Fibroblast of pulmonary artery (primary cell): Measurements from ENCODE around the gene SUPT3H.
A peak's percentile ranks its signal among the peaks of the same experiment; 100 is the strongest.

Source experiments
- DNase-seq: peaks from one replicate; pipeline ENCODE4 v3.0.0-alpha.2; 2010; ENCODE audit warnings: low read depth
- H3K4me3 ChIP-seq: replicated peaks from 2 replicates; pipeline ENCODE4 v1.5.1; 2011; ENCODE audit warnings: low read depth, mild to moderate bottlenecking, control low read depth, low read length, moderate library complexity
- TF ChIP-seq, protein P1 (sequence below): IDR thresholded peaks from 2 replicates; pipeline ENCODE4 v1.5.1; 2011; ENCODE audit warnings: mild to moderate bottlenecking, control low read depth, low read length, inconsistent platforms; ENCODE audit errors: missing control alignments

The SUPT3H gene

DNA sequence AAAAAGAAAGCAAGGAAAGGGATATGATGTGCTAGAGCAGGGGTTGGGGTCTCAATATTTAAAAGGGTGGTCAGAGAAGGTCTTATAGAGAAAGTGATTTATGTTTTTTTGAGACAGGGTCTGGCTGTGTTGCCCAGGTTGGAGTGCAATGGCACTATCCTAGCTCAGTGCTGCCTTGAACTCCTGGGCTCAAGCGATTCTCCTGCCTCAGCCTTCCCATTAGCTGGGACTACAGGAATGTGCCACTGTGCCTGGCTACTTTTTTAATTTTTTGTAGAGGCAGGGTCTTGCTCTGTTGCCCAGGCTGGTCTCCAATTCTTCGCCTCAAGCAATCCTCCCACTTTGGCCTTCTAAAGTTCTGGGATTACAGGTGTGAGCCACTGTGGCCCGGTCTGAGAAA lies 557.0 kb downstream of the SUPT3H start:
- DNase-seq: no peak
- H3K4me3 ChIP-seq: no peak overlapping the region

DNA sequence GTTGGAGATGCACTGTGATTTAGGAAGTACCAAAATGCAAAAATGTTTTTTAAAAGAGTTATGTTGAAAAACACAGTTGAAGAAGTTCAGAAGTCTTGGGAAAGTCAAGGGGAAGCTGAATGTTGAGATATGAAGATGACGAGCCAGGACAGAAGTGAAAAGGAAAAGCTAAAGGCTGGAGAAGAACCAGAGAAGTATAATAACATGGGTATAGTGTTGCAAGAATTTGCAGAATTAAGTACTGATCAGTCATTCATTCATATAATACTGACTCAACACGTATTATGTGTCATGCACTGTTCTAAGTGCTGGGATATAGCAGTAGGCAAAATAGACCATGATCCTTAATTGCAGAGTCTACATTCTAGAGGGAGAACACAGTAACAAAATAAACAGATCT lies 557.4 kb downstream of the SUPT3H start:
- H3K4me3 ChIP-seq: no peak overlapping the region
- TF ChIP-seq, protein P1, sequence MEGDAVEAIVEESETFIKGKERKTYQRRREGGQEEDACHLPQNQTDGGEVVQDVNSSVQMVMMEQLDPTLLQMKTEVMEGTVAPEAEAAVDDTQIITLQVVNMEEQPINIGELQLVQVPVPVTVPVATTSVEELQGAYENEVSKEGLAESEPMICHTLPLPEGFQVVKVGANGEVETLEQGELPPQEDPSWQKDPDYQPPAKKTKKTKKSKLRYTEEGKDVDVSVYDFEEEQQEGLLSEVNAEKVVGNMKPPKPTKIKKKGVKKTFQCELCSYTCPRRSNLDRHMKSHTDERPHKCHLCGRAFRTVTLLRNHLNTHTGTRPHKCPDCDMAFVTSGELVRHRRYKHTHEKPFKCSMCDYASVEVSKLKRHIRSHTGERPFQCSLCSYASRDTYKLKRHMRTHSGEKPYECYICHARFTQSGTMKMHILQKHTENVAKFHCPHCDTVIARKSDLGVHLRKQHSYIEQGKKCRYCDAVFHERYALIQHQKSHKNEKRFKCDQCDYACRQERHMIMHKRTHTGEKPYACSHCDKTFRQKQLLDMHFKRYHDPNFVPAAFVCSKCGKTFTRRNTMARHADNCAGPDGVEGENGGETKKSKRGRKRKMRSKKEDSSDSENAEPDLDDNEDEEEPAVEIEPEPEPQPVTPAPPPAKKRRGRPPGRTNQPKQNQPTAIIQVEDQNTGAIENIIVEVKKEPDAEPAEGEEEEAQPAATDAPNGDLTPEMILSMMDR: no peak
- no peak for DNase-seq

More for the DNA sequence above, 557.0 kb downstream of the SUPT3H start:
- TF ChIP-seq, protein P1: no peak

DNA sequence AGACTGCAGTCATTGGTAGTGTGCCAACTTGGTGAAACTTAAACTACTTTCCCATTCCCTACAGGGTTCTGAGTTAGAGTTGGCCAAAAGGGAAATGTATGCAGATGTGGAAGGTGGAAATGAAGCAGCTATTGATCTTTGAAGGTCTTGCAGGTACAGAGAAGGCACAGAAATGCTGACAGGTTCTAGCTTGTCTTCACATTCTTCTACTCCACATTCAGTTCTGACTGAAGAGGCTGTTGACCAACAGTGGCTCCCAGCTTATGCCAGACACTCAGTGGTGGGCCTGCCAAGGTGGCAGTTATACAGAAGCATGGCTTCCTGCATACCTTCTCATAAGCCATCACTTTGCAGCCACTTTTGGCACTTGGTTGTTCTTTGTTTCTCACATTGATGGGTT lies 566.3 kb downstream of the SUPT3H start:
- TF ChIP-seq, protein P1: no peak

DNA sequence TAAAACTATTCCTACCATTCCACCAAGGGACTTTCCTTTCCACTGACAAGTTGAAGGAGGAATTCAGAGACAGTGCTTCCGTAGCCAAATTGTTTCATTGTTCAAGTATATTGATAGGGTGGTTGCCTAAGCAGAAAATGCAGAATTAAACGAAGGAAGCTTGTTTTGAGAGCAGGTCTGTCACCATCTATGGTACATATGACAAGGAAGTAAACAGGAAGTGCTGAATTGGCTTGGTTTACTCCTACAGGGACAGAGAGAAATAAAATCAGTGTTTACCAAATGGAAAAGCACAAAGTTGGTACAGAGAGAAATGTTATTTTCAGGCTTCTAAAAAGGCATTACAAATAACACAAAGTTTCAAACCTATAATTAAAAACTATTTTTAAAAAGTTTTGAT lies 568.5 kb downstream of the SUPT3H start:
- DNase-seq: no peak
- TF ChIP-seq, protein P1: no peak

More for the DNA sequence above, 566.3 kb downstream of the SUPT3H start:
- H3K4me3 ChIP-seq: no peak overlapping the region
- no peak for DNase-seq

DNA sequence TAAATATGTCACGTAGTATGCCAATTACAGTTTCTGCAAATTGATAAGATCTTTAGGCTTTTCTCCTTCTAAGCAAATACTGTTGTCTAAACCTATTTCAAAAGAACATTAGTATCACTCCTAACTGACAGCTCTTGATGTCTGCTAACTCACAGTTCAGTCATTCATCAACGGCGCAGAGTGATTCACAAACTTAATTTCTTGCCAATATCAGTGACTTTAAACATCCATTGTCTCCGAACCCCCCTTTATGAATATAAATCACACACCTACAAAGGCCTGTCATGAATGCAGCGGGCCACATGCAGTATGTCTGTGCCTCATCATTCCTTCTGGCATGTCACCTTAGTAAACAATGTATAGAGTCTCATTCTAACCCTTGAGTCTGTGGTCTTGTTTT lies 569.6 kb downstream of the SUPT3H start:
- DNase-seq: no peak
- no peak overlapping the region for H3K4me3 ChIP-seq
- TF ChIP-seq, protein P1: no peak

More for the DNA sequence above, 568.5 kb downstream of the SUPT3H start:
- no peak overlapping the region for H3K4me3 ChIP-seq

DNA sequence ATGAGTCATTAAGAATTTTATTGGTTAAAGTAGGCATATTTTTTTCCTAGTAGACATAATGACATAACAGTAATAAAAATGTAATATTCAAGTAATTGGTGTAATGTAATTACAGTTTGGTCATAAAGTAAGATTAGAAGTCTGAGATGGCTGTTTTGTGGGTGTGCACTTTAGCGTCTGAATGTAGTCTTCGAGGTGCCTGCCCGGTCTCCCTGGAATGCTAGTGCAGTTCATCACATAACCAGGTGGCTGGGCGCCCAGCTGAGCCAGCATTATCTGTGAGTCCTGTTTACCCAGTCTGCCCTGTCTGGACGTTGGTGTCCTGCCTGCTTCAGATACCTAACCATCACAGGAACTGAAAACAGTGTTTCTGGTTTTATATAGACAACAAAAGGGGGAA lies 571.1 kb downstream of the SUPT3H start:
- no peak overlapping the region for H3K4me3 ChIP-seq
- TF ChIP-seq, protein P1: no peak
- no peak for DNase-seq

DNA sequence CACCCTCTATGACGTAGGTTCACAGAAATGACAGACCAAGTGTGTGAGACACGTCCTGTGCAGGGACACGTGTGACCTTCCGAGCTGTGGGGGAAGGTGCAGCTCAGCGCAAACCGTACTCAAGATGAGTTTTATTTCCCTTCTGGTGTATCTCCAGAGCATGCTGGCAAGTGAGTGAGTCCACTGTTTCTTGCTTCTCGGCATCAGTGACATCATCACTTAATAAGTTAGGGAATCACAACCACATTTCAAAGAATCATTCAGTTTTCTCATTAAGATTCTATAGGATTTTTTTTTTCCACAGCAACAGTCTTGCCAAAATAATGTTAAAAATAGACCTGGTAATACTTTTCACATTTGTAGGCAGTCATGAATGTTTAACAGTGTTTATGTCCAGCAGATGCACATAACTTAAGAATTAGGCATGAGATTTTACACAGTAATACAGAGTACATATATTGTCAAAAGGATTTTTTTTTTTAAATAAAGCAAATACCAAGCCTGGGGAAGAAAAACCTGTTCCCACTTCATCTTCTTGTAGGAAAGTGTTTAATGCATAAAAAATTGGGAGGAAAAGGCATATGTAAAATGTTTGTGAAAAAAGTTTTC lies 572.4 kb downstream of the SUPT3H start:
- TF ChIP-seq, protein P1: no peak
- peak; percentile 28 for DNase-seq
- H3K4me3 ChIP-seq: no peak overlapping the region
